Activated naive CD8-positive, alpha-beta T cell treated with anti-CD3 and anti-CD28 coated beads, Interleukin-2, amount 10 ng/mL, durations not matched to agents 7 days and 5 days (primary cell): ENCODE data around the gene KCTD19. TPM values are rescaled to one million over a fixed set of nuclear protein-coding genes. Genes with fewer than 3 reads are reported as not detected.
"Not testable (repeated sequence)": the region's sequence is repeated elsewhere in the genome, so short reads cannot be mapped to it uniquely, and the experiment has no call there.

Source experiments
- ATAC-seq: fragments of 150-1000 bp; cut with Tn5 transposase; one replicate; pipeline ENCODE4 v1.10.0; 2021; ENCODE audit warnings: low read depth, moderate library complexity
- POLR2A ChIA-PET: fragments of 350-600 bp; sonication (Branson Sonifier 250); formaldehyde crosslinking; loops from one replicate; lab custom pipeline; 2021; ENCODE audit warnings: antibody characterized with exemption; lab: Charles Lee
- DNase-seq: peaks from one replicate; pipeline ENCODE4 v3.0.0; 2021
- H3K27ac Mint-ChIP-seq: one replicate; pipeline ENCODE4 v1.8.0; 2022; ENCODE audit warnings: mild to moderate bottlenecking, mixed read lengths
- H3K27me3 Mint-ChIP-seq: one replicate; pipeline ENCODE4 v1.8.0; 2022; ENCODE audit warnings: mild to moderate bottlenecking, moderate library complexity, mixed read lengths
- H3K36me3 Mint-ChIP-seq: one replicate; pipeline ENCODE4 v1.8.0; 2021; ENCODE audit warnings: mild to moderate bottlenecking, mixed read lengths
- H3K4me1 Mint-ChIP-seq: one replicate; pipeline ENCODE4 v1.8.0; 2021; ENCODE audit warnings: mixed read lengths
- H3K4me3 Mint-ChIP-seq: one replicate; pipeline ENCODE4 v1.8.0; 2022; ENCODE audit warnings: mild to moderate bottlenecking, moderate library complexity, mixed read lengths
- H3K9me3 Mint-ChIP-seq: one replicate; pipeline ENCODE4 v1.8.0; 2021; ENCODE audit warnings: mixed read lengths
- total RNA-seq, 2 experiments: library from RNA; stranded (reverse); gene quantifications; one replicate each; pipeline ENCODE4 v1.2.3, GENCODE V29; 2021

The KCTD19 gene
- 1 to 10 TPM; 1.2 to 1.6 TPM for total RNA-seq

- peak within 1 kb of the TSS; percentile 93 for H3K4me3 Mint-ChIP-seq
- H3K27ac Mint-ChIP-seq: peak within 1 kb of the TSS; percentile 81
- H3K27me3 Mint-ChIP-seq: peaks cover 52% of the 10 kb centered on the region
- POLR2A ChIA-PET: interaction anchor here (0.9 kb wide), 1 partner anchor 30 kb away, joined by 5 read pairs; no protein-coding TSS in a partner anchor
- ATAC-seq (peak; percentile 81), DNase-seq (peak; percentile 82)
- no peaks in the 10 kb centered on the region for H3K36me3 Mint-ChIP-seq
- no peaks in the 10 kb centered on the region for H3K9me3 Mint-ChIP-seq
- peaks cover 9% of the 10 kb centered on the region for H3K4me1 Mint-ChIP-seq
These were observed at the start of gene KCTD19, which contains the start of gene LRRC36 for GRCh38 chr16:67326472-67327309. TSS of gene KCTD19 (minus strand) at chr16:67326741. CDS start at chr16:67326707, 34 bp downstream. TSS of gene LRRC36 (plus strand) at chr16:67326815. CDS start at chr16:67326863, 48 bp downstream.

- H3K27ac Mint-ChIP-seq, DNase-seq, H3K4me1 Mint-ChIP-seq, ATAC-seq, H3K9me3 Mint-ChIP-seq, H3K4me3 Mint-ChIP-seq, POLR2A ChIA-PET, H3K36me3 Mint-ChIP-seq: not testable (repeated sequence)
- peaks cover 14% of the 10 kb centered on the region for H3K27me3 Mint-ChIP-seq
These were observed 49.5 kb upstream of the KCTD19 start for GRCh38 chr16:67376012-67376411.

- ATAC-seq (no peak), DNase-seq (no peak)
- Mint-ChIP-seq H3K4me1 (no peaks in the 10 kb centered on the region), H3K36me3 (no peaks in the 10 kb centered on the region), H3K27ac (no peak overlapping the region), H3K4me3 (no peak overlapping the region), H3K27me3 (peaks cover 13% of the 10 kb centered on the region), H3K9me3 (no peaks in the 10 kb centered on the region)
- POLR2A ChIA-PET: no interaction called here
These were observed 46.1 kb upstream of the KCTD19 start for GRCh38 chr16:67372664-67373063.

- H3K36me3 Mint-ChIP-seq: no peaks in the 10 kb centered on the region
- peaks cover 1% of the 10 kb centered on the region for H3K4me1 Mint-ChIP-seq
- POLR2A ChIA-PET: no interaction called here
- no peak for ATAC-seq
- no peak for DNase-seq
- H3K27me3 Mint-ChIP-seq: peaks cover 6% of the 10 kb centered on the region
- H3K4me3 Mint-ChIP-seq: no peak overlapping the region
- H3K27ac Mint-ChIP-seq: no peak overlapping the region
- no peaks in the 10 kb centered on the region for H3K9me3 Mint-ChIP-seq
These were observed 44.1 kb upstream of the KCTD19 start for GRCh38 chr16:67370661-67371060.

GRCh38 chr16:67364600-67365235 lies 38.2 kb upstream of the KCTD19 start:
- POLR2A ChIA-PET: no interaction called here
- DNase-seq (no peak), ATAC-seq (no peak)
- H3K4me3 Mint-ChIP-seq: no peak overlapping the region
- no peak overlapping the region for H3K27ac Mint-ChIP-seq
- no peaks in the 10 kb centered on the region for H3K9me3 Mint-ChIP-seq
- peaks cover 9% of the 10 kb centered on the region for H3K4me1 Mint-ChIP-seq
- H3K27me3 Mint-ChIP-seq: peaks cover 11% of the 10 kb centered on the region
- no peaks in the 10 kb centered on the region for H3K36me3 Mint-ChIP-seq

- Mint-ChIP-seq H3K36me3 (no peaks in the 10 kb centered on the region), H3K4me3 (no peak overlapping the region), H3K27ac (no peak overlapping the region), H3K4me1 (peaks cover 12% of the 10 kb centered on the region), H3K9me3 (no peaks in the 10 kb centered on the region), H3K27me3 (peaks cover 15% of the 10 kb centered on the region)
- DNase-seq: no peak
- POLR2A ChIA-PET: no interaction called here
- ATAC-seq: no peak
These were observed 34.5 kb upstream of the KCTD19 start for GRCh38 chr16:67361038-67361437.

GRCh38 chr16:67359540-67360269 lies 33.2 kb upstream of the KCTD19 start:
- H3K4me1 Mint-ChIP-seq, H3K36me3 Mint-ChIP-seq, DNase-seq, H3K4me3 Mint-ChIP-seq, POLR2A ChIA-PET, H3K9me3 Mint-ChIP-seq, ATAC-seq, H3K27ac Mint-ChIP-seq: not testable (repeated sequence)
- peaks cover 18% of the 10 kb centered on the region for H3K27me3 Mint-ChIP-seq

- ATAC-seq (no peak), DNase-seq (no peak)
- POLR2A ChIA-PET: no interaction called here
- H3K27ac Mint-ChIP-seq: no peak overlapping the region
- H3K4me3 Mint-ChIP-seq: no peak overlapping the region
- peaks cover 4% of the 10 kb centered on the region for H3K4me1 Mint-ChIP-seq
- peaks cover 15% of the 10 kb centered on the region for H3K27me3 Mint-ChIP-seq
- no peaks in the 10 kb centered on the region for H3K9me3 Mint-ChIP-seq
- H3K36me3 Mint-ChIP-seq: no peaks in the 10 kb centered on the region
These were observed 31.0 kb upstream of the KCTD19 start for GRCh38 chr16:67357561-67357960.

GRCh38 chr16:67356396-67356795 lies 29.9 kb upstream of the KCTD19 start:
- Mint-ChIP-seq H3K27me3 (peaks cover 15% of the 10 kb centered on the region), H3K27ac (no peak overlapping the region), H3K36me3 (no peaks in the 10 kb centered on the region), H3K9me3 (no peaks in the 10 kb centered on the region), H3K4me1 (peaks cover 4% of the 10 kb centered on the region), H3K4me3 (no peak overlapping the region)
- POLR2A ChIA-PET: no interaction called here
- ATAC-seq: no peak
- no peak for DNase-seq

GRCh38 chr16:67352463-67352862 lies 25.9 kb upstream of the KCTD19 start:
- not testable (repeated sequence) for H3K4me3 Mint-ChIP-seq, DNase-seq, H3K27ac Mint-ChIP-seq, H3K4me1 Mint-ChIP-seq, H3K9me3 Mint-ChIP-seq, H3K36me3 Mint-ChIP-seq, ATAC-seq
- POLR2A ChIA-PET: interaction anchor here (1.5 kb wide), 1 partner anchor 15 kb away, joined by 4 read pairs; no protein-coding TSS in a partner anchor
- H3K27me3 Mint-ChIP-seq: peaks cover 14% of the 10 kb centered on the region

GRCh38 chr16:67350324-67350723 lies 23.8 kb upstream of the KCTD19 start:
- Mint-ChIP-seq H3K9me3 (no peaks in the 10 kb centered on the region), H3K36me3 (no peaks in the 10 kb centered on the region), H3K27ac (no peak overlapping the region), H3K4me3 (no peak overlapping the region), H3K4me1 (no peaks in the 10 kb centered on the region), H3K27me3 (peaks cover 19% of the 10 kb centered on the region)
- ATAC-seq (no peak), DNase-seq (no peak)
- POLR2A ChIA-PET: no interaction called here

GRCh38 chr16:67349172-67349571 lies 22.6 kb upstream of the KCTD19 start:
- Mint-ChIP-seq H3K27me3 (peaks cover 20% of the 10 kb centered on the region), H3K9me3 (no peaks in the 10 kb centered on the region), H3K4me1 (no peaks in the 10 kb centered on the region), H3K36me3 (no peaks in the 10 kb centered on the region), H3K27ac (no peak overlapping the region), H3K4me3 (no peak overlapping the region)
- POLR2A ChIA-PET: no interaction called here
- ATAC-seq (peak; percentile 66), DNase-seq (no peak)

- DNase-seq: no peak
- Mint-ChIP-seq H3K4me1 (no peaks in the 10 kb centered on the region), H3K9me3 (no peaks in the 10 kb centered on the region), H3K4me3 (no peak overlapping the region), H3K27me3 (peaks cover 28% of the 10 kb centered on the region), H3K27ac (no peak overlapping the region), H3K36me3 (no peaks in the 10 kb centered on the region)
- POLR2A ChIA-PET: no interaction called here
- ATAC-seq: no peak
These were observed 19.8 kb upstream of the KCTD19 start for GRCh38 chr16:67346341-67346740.
